GM19043 (cell line): ENCODE measurements around the gene MAPRE3.
"Not testable (repeated sequence)": the region's sequence is repeated elsewhere in the genome, so short reads cannot be mapped to it uniquely, and the experiment has no call there.

ENCODE experiments used
- ATAC-seq: cut with Tn5 transposase; IDR thresholded peaks from one replicate; pipeline ENCODE4 v1.9.1; 2021; ENCODE audit warnings: low read depth; ENCODE audit not compliant: unreplicated experiment

MAPRE3 gene

GRCh38 chr2:27060323-27060722 lies 89.9 kb downstream of the MAPRE3 start:
- ATAC-seq = no peak

DNA sequence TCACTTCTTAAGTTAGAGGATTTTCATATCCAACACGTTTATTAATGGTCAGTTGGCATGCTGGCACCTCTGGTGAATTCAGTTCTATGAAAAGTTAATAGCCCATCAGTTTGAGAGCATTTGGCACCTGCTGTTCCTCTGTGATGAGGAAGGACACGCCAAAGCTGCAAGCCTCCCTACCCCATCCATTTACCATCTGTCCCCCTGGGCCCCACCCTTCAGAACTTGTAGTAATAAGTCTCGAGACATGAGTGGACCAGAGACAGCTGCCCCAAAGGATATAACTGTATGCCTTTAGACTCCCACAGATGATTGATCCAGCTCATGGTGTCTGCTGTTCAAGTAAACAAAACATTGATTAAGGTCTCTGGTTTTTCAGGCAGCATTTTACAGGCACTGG lies 94.7 kb downstream of the MAPRE3 start:
- ATAC-seq = no peak

GRCh38 chr2:27067385-27067784 lies 96.9 kb downstream of the MAPRE3 start:
- ATAC-seq = no peak

DNA sequence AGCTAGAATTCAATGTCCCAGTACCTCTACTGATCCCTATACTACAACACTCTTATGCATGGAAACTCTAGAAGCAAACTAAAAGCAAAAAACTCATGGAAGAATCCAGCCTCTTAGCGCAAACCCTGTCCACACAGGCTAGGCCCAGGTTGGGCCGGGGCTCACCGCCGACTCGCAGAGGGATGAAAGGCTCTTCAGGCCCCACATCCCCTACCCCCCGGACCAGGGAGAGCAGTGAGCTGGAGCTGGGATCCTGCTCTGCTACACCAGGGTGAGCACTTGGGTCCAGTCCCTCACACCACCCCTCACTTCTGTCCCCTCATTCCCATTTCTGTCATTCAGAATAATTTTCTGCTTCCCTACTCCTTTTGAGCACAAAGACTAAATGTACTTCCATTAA lies 99.0 kb downstream of the MAPRE3 start:
- no peak for ATAC-seq

- no peak for ATAC-seq
Measured at GRCh38 chr2:27069961-27070618, 99.7 kb downstream of the MAPRE3 start.

DNA sequence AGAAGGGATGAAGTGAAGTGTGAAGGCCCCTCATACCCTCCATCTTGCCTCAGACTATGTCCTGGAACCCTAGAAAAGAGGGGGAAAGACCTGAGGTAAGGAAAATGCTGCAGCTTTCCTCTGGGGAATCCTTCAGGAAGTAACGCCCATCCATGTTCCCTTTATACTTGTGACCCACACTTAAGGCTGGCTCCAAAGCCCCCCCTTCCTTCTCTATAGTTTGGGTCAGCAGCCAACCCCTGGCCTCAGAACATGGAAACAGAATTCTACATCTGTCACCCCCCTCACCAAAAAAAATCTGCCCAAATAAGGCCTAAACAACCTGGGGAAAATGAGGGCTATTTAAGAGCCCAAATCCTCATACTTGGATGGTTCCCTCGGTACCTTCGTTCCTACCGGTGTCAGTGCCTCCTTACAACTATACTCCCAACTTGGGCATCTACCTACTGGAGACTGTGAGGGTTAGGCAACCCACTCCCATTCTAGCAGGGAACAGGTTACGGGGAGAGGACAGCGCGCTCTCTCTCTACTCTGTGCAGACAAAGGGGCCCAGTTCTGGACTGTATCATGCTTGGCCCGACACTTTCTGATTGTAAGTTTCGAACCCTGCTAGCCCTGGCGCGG lies 100.3 kb downstream of the MAPRE3 start:
- no peak for ATAC-seq

GRCh38 chr2:27071277-27071989 lies 101.0 kb downstream of the MAPRE3 start, which contains the start of gene OST4:
Gene OST4, minus strand, starts transcription at chr2:27071654.
- peak; percentile 78 for ATAC-seq

DNA sequence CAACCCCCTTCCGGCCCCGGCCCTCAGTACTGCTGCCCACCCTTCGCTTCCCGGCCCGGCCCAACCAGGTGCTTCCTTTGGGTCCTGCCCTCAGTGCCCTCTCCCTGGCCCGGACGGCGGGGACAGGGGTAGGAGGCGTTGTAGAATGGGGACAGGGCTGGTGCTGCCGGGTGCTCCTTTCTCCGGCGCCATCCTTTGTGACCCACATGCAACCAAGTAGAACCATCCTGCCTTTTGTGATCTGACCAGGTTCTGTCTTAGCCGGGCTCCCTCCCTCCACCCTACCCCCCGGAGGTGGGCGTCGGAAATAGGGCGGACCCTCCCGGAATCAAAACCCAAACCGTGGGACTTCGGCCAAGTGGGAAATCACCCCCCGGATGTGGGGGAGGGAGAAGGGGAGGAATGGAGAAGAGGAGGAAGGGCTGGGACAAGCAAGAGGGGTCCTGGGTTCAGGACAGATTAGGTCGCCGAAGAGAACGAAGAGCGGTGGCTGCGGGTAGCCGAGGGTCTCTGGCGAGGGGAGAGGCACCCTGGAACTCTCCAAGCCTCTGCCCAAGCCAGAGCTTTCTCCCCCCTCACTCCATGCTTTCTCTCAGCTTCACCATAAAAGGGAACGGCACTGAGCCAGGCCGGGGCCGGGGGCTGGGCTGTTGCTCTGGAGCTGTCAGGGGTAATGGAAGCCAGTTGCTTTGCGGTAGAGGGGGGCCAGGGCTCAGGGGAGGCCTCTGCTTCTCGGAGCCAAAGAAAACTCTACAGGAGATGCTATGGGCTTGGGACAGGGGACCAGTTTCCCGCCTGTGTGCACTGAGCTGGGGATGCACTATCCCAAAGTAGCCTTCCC lies 101.8 kb downstream of the MAPRE3 start:
- ATAC-seq = peak; percentile 10

DNA sequence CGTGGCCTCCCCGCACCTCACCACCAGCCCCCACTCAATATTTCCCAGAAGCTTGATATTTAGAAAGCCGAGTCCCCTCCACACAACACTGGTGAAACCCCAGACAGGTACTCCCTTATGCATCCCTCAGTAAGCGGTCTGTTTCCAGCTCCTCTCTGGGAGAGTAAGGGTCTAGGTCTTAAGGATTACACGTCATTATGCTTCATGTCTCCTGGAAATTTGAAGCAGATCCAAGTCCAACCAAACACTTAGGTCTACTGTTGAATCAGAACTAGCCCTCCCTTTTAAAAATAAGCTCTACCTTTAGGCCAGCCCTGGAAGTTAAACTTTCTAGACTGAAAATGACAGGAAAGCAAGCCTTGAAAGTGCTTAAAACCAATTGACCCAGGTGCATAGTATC lies 102.5 kb downstream of the MAPRE3 start:
- no peak for ATAC-seq

DNA sequence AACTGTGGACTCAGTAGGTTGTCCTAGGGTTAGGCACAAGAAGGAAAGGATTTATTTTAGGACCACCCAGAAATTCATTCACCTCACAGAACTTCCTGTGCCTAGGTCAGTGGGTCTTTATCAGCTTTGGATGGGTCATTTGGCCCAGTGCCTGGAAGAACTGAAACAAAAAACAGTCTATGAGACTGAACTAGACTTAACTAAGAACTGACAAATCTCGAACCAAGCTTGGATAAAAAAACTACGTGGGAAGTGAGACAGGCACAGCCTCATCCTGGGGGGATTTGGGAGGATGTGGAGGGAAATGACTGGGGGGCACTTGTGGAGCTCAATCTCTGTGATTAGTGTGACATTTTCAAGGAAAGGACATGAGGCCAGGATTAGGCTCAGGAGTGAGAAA lies 103.3 kb downstream of the MAPRE3 start:
- no peak for ATAC-seq

DNA sequence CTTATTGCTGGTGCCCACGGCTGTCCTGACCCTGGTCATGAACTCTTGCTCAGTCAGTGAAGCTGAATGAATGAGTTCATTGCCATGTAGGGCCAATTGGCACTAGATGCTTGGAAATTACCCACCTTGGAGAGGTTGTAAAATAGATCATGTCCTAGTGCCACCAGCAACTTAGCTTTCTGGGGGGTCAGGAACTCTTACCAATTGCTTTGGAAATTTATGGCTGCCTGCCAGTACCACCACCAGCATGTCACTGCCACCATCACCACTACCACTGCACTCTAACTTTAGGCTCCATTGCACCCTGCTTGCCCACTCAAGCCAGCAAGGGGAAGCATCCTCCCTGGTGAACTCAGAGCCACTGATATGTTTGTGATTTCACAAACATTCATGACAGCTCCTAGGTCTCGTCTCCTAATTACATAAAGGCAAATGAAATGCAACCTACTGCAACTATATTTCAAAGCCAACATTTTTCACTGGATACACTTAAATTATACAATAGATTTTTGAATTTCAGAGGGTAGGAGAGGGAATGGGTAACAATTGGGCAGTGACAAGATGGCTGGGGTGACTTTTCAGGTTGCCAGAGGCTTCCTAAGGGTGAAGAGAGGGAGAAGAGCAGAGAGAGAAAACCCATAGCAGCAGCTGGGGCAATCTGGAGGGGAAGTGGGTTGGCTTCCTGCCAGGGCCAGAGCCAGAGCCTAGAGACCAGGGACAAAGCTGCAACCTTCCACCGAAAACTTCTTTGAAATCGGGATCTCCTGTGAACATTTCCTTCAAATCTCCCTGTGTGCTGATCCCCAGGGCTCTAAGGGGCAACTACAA lies 104.5 kb downstream of the MAPRE3 start:
- ATAC-seq = no peak

GRCh38 chr2:27075566-27075871 lies 105.1 kb downstream of the MAPRE3 start:
- ATAC-seq = not testable (repeated sequence)

GRCh38 chr2:27076323-27076722 lies 105.9 kb downstream of the MAPRE3 start:
- no peak for ATAC-seq
